T-helper 1 cell treated with Interleukin-12 subunit alpha and Interleukin-12 subunit beta and Interleukin-4 antibody, amounts not matched to agents 30 μg/mL and 1 μg/mL, for 36 hours (primary cell): ENCODE data around the gene NLRC5.
A peak's percentile ranks its signal among the peaks of the same experiment; 100 is the strongest.
"Not testable (repeated sequence)": the region's sequence is repeated elsewhere in the genome, so short reads cannot be mapped to it uniquely, and the experiment has no call there.

ENCODE experiments used
- H3K27ac Mint-ChIP-seq: one replicate; pipeline ENCODE4 v1.8.0; 2021; ENCODE audit warnings: mild to moderate bottlenecking, mixed read lengths
- H3K27me3 Mint-ChIP-seq: one replicate; pipeline ENCODE4 v1.8.0; 2021; ENCODE audit warnings: low read depth, mixed read lengths
- H3K36me3 Mint-ChIP-seq: one replicate; pipeline ENCODE4 v1.8.0; 2021; ENCODE audit warnings: low read depth, mixed read lengths
- H3K4me1 Mint-ChIP-seq: one replicate; pipeline ENCODE4 v1.8.0; 2021; ENCODE audit warnings: low read depth, mixed read lengths
- H3K4me3 Mint-ChIP-seq: one replicate; pipeline ENCODE4 v1.8.0; 2021; ENCODE audit warnings: mild to moderate bottlenecking, moderate library complexity, mixed read lengths
- H3K9me3 Mint-ChIP-seq: one replicate; pipeline ENCODE4 v1.8.0; 2021; ENCODE audit warnings: mixed read lengths

Gene NLRC5

DNA sequence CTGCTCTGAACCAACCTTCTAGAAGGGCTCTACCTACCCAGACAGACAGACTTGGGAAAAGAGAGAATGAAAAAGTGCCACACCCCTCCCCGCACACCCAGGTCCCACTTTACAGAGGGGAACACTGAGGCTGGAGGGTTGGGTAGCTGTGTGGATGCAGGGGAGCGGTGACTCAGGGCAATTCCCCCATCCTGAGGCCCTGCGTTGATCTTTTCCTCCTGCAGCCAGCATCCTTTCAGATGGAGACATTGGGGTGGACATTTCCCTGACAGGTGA lies 17.7 kb upstream of the NLRC5 start:
- Mint-ChIP-seq H3K27ac (no peak overlapping the region), H3K36me3 (peaks cover 4% of the 10 kb centered on the region), H3K9me3 (no peaks in the 10 kb centered on the region), H3K27me3 (no peaks in the 10 kb centered on the region), H3K4me1 (peaks cover 35% of the 10 kb centered on the region), H3K4me3 (no peak overlapping the region)

DNA sequence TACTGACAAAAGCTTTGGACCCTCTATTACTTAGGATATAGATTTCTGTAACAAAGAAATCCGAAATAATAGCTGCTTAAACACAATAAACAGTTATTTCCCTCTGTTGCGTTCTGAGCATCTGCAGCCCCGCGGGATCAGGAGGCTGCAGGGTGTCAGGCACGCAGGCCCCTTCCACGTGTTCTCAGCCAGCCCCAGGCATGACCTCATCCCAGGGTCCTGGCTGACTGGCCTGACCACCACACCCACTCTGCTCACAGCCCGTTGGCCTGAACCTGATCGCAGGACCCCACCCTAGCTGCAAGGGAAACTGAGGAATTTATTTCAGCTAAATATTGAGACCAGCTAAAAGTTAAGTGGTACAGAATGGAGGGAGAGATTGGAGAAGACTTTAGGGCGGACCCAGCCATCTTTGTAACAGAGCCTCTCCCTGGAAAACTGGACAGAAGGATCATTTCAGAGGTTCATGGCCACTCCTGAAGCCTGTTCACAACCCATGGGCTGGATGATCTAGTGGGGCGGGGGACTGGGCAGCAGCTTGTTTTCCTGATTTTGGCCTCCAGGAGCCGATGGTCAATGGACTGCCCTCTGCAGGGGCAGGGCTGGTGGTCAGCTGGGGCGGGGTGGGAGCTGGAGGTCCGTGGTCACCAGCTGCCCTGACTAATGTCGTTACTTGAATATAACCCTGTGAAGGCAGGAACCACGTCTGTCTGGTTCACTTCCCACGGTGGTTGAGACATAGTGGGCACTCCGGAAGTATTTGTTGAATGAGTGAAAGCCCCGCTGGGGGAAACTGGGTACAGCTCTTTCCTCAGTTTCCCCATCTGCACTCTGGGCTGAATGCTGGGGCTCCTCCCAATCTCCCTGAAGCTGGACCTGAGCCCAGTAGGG lies 16.7 kb upstream of the NLRC5 start:
- peaks cover 6% of the 10 kb centered on the region for H3K36me3 Mint-ChIP-seq
- peaks cover 35% of the 10 kb centered on the region for H3K4me1 Mint-ChIP-seq
- H3K27ac Mint-ChIP-seq = no peak overlapping the region
- H3K9me3 Mint-ChIP-seq = no peaks in the 10 kb centered on the region
- H3K4me3 Mint-ChIP-seq = no peak overlapping the region
- H3K27me3 Mint-ChIP-seq = no peaks in the 10 kb centered on the region

DNA sequence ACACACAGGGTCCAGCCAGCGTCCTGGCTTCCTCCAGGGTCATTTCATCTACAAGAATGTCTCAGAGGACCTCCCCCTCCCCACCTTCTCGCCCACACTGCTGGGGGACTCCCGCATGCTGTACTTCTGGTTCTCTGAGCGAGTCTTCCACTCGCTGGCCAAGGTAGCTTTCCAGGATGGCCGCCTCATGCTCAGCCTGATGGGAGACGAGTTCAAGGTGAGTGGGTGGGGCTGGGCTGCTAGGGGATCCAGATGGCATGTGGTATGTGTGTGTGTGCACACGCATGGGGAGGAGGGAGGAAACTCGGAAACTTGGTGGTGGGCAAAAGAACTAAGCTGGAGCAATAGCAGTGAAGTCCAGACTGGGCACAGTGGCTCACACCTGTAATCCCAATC lies 16.1 kb upstream of the NLRC5 start:
- no peak overlapping the region for H3K4me3 Mint-ChIP-seq
- H3K4me1 Mint-ChIP-seq = peaks cover 35% of the 10 kb centered on the region
- H3K27ac Mint-ChIP-seq = no peak overlapping the region
- H3K9me3 Mint-ChIP-seq = no peaks in the 10 kb centered on the region
- no peaks in the 10 kb centered on the region for H3K27me3 Mint-ChIP-seq
- peaks cover 6% of the 10 kb centered on the region for H3K36me3 Mint-ChIP-seq

DNA sequence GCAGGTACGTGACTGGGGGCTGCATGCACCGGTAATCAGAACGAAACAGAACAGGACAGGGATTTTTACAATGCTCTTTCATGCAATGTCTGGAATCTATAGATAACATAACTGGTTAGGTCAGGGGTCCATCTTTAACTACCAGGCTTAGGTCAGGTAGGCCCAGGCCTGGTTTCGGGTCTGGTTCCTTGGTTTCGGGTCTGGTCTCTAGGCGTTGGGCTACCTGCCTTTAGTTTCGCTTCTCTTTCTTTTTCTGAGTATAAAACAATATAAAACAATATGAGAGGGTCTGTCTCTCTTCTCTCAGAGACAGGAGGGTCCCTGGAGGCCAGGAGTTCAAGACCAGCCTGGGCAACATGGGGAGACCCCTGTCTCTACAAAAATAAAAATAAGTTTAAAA lies 15.5 kb upstream of the NLRC5 start:
- not testable (repeated sequence) for H3K27ac Mint-ChIP-seq, H3K36me3 Mint-ChIP-seq, H3K4me3 Mint-ChIP-seq, H3K9me3 Mint-ChIP-seq, H3K27me3 Mint-ChIP-seq
- peaks cover 35% of the 10 kb centered on the region for H3K4me1 Mint-ChIP-seq

DNA sequence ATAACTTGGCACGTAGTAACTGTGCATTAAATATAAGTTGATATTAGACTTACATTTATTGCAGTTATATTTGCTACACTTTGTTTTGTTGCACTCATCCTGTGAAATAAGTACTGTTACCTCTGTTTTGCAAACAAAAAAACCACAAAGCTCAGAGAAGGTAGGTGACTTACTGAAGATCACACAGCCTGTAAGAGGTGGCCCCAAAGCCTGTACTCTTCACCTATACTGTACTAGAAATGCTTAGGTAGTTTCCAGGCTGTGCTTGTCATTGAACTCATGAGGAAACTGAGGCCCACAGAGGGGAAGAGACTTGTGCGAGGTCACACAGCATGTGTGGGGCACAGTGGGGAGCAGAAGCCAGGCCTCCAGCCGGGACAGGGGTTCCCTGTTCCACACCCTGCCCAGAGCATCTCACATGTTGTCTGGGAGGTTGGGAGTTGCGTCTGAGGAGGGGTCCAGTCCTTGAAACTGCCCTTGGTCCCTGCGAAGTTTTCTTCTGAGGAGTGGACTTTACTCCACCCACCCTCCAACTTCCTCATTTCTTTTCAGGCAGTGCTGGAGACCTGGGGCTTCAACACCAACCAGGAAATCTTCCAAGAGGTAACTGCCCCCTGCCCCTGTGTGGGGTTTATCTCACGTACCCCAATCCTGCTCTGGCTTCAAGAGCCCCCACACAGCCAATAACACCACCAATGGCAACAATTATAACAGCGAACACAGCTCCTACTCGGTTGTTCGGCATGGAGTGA lies 14.6 kb upstream of the NLRC5 start:
- Mint-ChIP-seq H3K9me3 (no peaks in the 10 kb centered on the region), H3K27me3 (no peaks in the 10 kb centered on the region), H3K4me3 (no peak overlapping the region), H3K27ac (peak overlapping the region; percentile 50), H3K36me3 (peaks cover 6% of the 10 kb centered on the region), H3K4me1 (peaks cover 35% of the 10 kb centered on the region)

DNA sequence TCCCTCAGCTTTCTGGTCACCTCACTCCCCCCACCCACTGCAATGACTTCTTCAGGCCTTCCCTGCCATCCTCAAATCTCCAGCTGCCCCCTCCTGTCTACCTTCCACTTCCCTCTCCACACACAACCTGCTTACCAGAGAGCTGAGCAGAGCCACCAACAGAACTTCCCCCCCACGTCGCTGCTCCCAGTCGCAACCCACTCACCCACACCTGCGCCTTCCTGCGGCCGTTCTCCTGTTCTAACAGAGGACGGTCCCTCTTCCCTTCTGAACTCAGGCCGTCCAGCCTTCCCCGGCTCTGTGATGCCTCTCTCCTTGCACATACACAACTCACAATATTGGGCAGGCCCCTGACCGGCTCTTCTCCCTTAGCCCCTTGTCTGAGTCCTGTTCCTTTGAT lies 13.6 kb upstream of the NLRC5 start:
- H3K4me3 Mint-ChIP-seq = no peak overlapping the region
- H3K36me3 Mint-ChIP-seq = peaks cover 6% of the 10 kb centered on the region
- peaks cover 31% of the 10 kb centered on the region for H3K4me1 Mint-ChIP-seq
- H3K9me3 Mint-ChIP-seq = no peaks in the 10 kb centered on the region
- peak overlapping the region; percentile 1 for H3K27ac Mint-ChIP-seq
- no peaks in the 10 kb centered on the region for H3K27me3 Mint-ChIP-seq

DNA sequence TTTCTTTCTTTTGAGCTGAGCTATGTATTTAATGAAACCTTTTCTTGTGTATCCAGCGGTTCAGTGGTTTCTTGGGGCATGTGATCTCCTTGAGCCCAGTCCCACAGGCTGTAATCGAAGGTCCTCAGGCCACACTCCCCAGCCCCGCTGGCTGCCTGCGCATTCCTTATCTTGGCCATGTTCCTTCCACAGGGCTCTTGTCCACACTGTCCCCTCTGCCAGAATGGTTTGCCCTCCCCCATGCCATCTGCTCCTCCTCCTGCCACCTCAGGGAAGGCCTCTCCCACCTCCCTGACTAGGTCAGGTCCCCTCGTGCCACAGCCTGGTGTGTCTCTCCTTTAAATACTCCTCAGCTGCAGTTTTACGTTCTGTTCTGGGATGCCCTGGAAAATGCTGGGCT lies 12.1 kb upstream of the NLRC5 start:
- Mint-ChIP-seq H3K4me1 (peaks cover 36% of the 10 kb centered on the region), H3K27ac (no peak overlapping the region), H3K36me3 (peaks cover 14% of the 10 kb centered on the region), H3K9me3 (no peaks in the 10 kb centered on the region), H3K27me3 (no peaks in the 10 kb centered on the region), H3K4me3 (no peak overlapping the region)

DNA sequence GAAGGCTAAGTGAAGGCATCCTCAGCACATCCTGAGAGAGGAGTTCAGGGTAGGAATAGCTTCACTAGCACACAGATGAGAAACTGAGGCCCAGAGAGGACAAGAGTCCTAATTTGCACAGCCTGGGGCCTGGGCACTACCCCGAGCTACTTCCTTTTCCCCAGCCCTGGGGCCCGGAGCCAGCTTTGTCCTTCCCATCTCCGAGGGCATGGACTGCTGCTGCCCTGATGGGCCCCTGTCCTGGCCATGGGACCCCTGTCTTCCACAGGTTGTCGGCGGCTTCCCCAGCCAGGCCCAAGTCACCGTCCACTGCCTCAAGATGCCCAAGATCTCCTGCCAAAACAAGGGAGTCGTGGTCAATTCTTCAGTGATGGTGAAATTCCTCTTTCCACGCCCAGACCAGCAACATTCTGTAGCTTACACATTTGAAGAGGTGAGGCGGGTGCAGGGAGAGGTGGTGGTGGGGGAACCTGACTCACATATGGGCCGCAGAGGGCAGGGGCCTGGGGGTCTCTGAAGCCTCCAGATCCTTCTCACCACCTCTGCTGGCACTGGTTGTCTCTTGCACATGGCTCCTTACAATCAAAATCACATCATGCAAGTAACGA lies 11.4 kb upstream of the NLRC5 start:
- Mint-ChIP-seq H3K9me3 (no peaks in the 10 kb centered on the region), H3K4me1 (peaks cover 40% of the 10 kb centered on the region), H3K27ac (no peak overlapping the region), H3K27me3 (no peaks in the 10 kb centered on the region), H3K4me3 (no peak overlapping the region), H3K36me3 (peaks cover 22% of the 10 kb centered on the region)

DNA sequence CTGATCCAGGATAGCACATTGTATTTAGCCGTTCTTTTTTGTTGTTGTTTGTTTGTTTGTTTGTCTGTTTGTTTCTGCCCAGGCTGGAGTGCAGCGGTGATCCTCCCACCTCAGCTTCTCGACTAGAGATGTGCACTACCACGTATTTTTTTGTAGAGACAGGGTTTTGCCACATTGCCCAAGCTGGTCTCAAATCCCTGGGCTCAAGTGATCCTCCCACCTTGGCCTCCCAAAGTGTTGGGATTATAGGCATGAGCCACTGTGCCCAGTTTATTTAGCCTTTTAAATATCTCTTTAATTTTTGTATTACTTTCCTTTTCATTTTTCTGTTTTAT lies 9.2 kb upstream of the NLRC5 start:
- no peaks in the 10 kb centered on the region for H3K9me3 Mint-ChIP-seq
- peaks cover 39% of the 10 kb centered on the region for H3K4me1 Mint-ChIP-seq
- no peak overlapping the region for H3K4me3 Mint-ChIP-seq
- no peaks in the 10 kb centered on the region for H3K27me3 Mint-ChIP-seq
- H3K27ac Mint-ChIP-seq = no peak overlapping the region
- H3K36me3 Mint-ChIP-seq = peaks cover 29% of the 10 kb centered on the region

DNA sequence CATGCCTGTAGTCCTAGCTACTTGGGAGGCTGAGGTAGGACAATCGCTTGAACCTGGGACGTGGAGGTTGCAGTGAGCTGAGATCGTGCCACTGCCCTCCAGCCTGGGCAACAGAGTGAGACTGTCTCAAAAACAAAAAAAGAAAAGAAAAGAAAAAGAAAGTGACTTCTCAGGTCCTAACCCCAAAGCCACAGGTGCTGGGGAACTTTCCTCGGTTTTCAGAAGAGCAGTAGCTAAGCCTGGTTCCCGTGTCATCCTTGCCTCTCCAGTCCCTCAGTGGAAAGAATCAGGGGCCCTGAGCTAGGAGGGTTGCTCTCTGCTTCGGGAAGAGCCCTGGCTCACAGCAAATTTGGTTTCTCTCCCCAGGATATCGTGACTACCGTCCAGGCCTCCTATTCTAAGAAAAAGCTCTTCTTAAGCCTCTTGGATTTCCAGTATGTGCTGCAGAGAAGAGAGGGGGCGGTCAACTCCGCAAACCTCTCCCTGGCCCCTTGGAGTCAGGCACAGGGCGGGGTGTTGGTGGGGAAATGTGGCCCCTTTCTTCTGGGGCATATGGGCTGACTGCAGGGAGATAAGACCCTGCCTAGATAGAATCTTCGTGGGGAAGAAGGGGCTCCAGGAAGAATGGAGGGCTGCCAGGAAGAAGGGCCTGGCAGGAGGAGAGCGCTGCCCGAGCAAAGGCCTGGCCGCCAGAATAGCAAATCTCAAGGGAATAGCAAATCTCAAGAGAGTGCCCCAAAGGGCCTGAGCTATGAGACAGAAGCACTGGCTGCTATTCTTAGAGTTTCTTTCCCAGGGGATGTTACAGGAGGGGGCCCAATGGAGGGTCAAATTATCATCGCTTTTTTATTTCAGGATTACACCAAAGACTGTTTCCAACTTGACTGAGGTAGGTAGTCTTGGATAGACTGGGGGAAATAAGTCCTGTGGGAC lies 8.3 kb upstream of the NLRC5 start:
- Mint-ChIP-seq H3K4me3 (no peak overlapping the region), H3K36me3 (peaks cover 29% of the 10 kb centered on the region), H3K27ac (peak overlapping the region; percentile 31)

DNA sequence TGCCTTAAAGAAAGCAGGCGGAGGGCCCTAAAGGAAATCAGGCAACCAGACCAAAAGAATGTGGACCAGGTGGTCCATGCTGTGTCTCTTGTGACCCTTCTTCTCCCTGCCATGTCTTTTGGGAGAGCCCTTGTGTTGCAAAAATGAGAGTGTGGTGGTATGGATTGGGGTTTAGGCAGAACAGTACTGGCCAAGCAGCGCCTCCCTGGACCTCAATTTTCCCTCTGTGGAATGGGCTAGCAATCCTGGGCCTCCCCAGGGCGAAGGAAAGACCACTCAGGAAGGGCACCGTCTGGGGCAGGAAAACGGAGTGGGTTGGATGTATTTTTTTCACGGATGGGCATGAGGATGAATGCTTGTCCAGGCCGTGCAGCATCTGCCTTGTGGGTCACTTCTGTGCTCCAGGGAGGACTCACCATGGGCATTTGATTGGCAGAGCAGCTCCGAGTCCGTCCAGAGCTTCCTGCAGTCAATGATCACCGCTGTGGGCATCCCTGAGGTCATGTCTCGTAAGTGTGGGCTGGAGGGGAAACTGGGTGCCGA lies 7.6 kb upstream of the NLRC5 start:
- Mint-ChIP-seq H3K36me3 (peaks cover 30% of the 10 kb centered on the region), H3K27ac (no peak overlapping the region), H3K4me1 (peaks cover 44% of the 10 kb centered on the region), H3K9me3 (no peaks in the 10 kb centered on the region), H3K27me3 (no peaks in the 10 kb centered on the region), H3K4me3 (no peak overlapping the region)

More for the DNA sequence above, 8.3 kb upstream of the NLRC5 start:
- no peaks in the 10 kb centered on the region for H3K27me3 Mint-ChIP-seq
- H3K9me3 Mint-ChIP-seq = no peaks in the 10 kb centered on the region
- H3K4me1 Mint-ChIP-seq = peaks cover 40% of the 10 kb centered on the region

DNA sequence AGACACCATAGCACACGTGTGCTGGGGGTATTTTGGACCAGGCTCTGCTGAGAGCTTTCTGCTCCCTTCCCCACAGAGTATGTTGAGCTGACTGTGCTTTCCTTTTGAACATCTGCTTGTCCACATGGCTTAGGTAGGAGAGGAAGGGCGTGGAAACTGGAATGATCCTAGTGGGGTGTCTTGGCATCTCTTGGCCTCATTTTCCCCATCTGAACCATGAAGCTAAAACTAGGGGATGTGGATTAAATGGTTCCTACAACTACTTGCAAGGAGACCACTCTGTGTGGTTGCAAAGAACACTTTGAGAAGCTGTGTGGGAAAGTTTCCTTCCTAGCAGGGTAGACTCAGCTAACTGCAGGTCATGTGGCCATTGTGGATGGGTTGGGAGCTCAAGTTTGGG lies 6.7 kb upstream of the NLRC5 start:
- H3K36me3 Mint-ChIP-seq = peaks cover 32% of the 10 kb centered on the region

DNA sequence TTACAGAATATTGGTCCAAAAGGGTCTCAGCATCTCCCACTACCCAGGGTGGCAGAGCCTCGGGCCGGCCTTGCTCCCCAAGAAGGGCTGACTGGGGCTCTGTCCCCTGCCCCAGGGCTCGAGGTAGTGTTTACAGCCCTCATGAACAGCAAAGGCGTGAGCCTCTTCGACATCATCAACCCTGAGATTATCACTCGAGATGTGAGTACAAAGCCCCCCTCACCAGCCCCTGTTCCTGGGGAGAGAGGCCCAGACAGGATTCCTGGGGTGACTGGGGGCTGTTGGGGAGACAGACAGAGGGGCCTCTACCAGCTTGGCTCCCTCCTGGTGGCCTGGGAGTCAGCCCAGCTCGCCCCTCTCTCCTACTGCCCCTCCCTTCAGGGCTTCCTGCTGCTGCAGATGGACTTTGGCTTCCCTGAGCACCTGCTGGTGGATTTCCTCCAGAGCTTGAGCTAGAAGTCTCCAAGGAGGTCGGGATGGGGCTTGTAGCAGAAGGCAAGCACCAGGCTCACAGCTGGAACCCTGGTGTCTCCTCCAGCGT lies 6.1 kb upstream of the NLRC5 start:
- Mint-ChIP-seq H3K27ac (no peak overlapping the region), H3K36me3 (peaks cover 38% of the 10 kb centered on the region), H3K9me3 (no peaks in the 10 kb centered on the region), H3K4me3 (no peak overlapping the region), H3K4me1 (peaks cover 57% of the 10 kb centered on the region), H3K27me3 (no peaks in the 10 kb centered on the region)

More for the DNA sequence above, 6.7 kb upstream of the NLRC5 start:
- H3K4me1 Mint-ChIP-seq = peaks cover 51% of the 10 kb centered on the region
- no peak overlapping the region for H3K4me3 Mint-ChIP-seq
- peak overlapping the region; percentile 41 for H3K27ac Mint-ChIP-seq
- no peaks in the 10 kb centered on the region for H3K27me3 Mint-ChIP-seq
- no peaks in the 10 kb centered on the region for H3K9me3 Mint-ChIP-seq

DNA sequence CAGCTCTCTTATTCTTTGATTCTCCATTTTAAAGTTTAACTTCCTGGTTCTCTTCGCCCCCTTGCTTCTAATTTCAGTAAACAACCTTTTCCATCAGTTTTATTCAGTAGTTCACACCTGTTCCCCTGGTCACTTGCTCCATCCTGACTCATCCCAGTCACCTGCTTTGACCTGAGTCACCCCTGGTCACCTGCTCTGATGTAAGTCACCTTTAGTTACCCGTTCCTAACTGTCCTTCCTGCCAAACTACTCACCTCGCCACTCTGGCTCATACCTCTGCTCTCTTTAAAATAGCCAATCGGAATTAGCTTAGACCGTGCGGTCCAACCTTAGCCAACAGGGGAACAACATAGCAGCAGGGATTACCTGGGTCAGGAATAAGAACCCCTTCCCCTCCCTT lies 4.7 kb upstream of the NLRC5 start:
- H3K27ac Mint-ChIP-seq = peak overlapping the region; percentile 8
- H3K4me1 Mint-ChIP-seq = peaks cover 59% of the 10 kb centered on the region
- H3K36me3 Mint-ChIP-seq = peaks cover 44% of the 10 kb centered on the region
- no peak overlapping the region for H3K4me3 Mint-ChIP-seq
- H3K9me3 Mint-ChIP-seq = no peaks in the 10 kb centered on the region
- H3K27me3 Mint-ChIP-seq = no peaks in the 10 kb centered on the region
